NT2/D1 (cell line): ENCODE results near the gene ZNF611.
"Not testable (repeated sequence)": the region's sequence is repeated elsewhere in the genome, so short reads cannot be mapped to it uniquely, and the experiment has no call there.

Source experiments
- SUZ12 ChIP-seq: IDR thresholded peaks from 2 replicates; pipeline ENCODE4 v1.6.1; 2011; ENCODE audit not compliant: insufficient read length, insufficient read depth; ENCODE audit errors: extremely low read depth
- YY1 ChIP-seq: IDR thresholded peaks from 2 replicates; pipeline ENCODE4 v1.6.1; 2011; ENCODE audit not compliant: insufficient read length, insufficient read depth
- ZNF274 ChIP-seq: IDR thresholded peaks from 2 replicates; pipeline ENCODE4 v1.6.1; 2011; ENCODE audit warnings: mild to moderate bottlenecking, low read depth, low read length

DNA sequence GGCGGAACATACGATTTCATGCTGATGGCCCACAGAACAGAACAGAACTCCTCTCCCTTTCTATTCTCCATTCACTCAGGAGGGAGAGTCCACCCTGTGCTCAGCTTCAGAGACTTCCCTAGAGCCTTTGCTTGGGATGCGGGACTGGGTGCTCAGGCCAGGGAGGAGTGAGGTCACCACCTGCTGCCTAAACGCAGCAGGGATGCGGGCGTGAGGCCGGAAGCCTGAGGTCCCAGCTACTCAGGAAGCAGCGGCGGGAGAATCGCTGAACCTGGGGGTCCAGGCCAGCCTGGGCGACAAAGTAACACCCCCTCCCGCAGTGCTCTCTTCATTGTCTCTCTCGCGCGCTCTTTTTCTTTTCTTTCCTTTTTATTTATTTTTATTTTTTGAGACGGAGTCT lies 8.8 kb downstream of the ZNF611 start:
- TF ChIP-seq YY1, ZNF274, SUZ12: not testable (repeated sequence)
